NOMO-1 (cell line): ENCODE measurements around the gene AKNAD1.

Experiments used
- DNase-seq, 2 experiments: peaks; one replicate each; lab custom pipeline; 2025; ENCODE audit not compliant: unreplicated experiment in 2 of 2; lab: John Stamatoyannopoulos, UW

Gene AKNAD1, protein sequence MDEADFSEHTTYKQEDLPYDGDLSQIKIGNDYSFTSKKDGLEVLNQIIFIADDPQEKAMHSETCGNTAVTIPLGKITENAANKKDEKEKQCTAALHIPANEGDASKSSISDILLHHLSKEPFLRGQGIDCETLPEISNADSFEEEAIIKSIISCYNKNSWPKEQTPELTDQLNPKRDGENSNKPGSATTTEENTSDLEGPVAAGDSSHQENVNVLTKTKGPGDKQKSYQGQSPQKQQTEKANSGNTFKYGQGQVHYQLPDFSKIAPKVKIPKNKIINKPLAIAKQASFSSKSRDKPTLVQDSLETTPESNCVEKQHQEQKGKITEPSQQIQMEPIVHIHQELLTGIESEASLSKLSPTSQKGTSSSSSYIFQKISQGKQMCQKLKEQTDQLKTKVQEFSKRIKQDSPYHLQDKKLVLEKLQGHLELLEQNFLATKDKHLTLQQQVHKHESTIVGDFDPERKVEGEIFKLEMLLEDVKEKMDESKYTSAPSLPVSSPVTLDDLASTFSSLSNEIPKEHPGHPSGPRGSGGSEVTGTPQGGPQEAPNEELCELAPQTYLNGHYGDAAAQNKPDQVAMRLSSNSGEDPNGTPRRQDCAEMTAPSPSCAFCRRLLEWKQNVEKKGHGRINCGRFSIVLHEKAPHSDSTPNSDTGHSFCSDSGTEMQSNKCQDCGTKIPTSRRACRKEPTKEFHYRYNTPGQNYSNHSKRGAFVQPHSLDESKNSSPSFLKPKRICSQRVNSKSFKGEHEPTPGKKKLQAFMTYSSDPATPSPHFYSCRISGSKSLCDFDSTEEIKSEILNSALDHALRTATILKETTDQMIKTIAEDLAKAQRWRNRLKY

DNA sequence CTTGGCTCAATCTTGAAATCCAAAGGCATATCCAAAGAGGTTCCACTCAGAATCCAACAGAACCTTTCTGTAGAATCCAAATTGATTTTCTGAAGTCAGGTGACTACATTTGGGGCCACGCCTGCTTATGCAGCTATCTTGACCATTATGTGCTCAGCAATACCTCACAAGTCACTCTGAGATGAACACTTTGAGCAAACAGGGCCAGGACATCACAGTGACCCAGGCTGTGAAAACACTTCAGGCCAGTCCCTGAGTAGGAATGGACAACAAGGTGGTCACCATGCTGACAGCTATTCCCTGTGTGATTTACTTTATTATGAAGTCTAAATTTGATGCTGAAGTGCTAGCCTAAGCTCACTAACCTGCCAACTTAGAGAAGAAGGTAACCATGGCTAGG, at the start of gene AKNAD1:
TSS of gene AKNAD1 (minus strand) at position 101 of the 400 bp plus-strand sequence. CDS start 4,430 bp downstream, outside the sequence.
- DNase-seq = no peak

DNA sequence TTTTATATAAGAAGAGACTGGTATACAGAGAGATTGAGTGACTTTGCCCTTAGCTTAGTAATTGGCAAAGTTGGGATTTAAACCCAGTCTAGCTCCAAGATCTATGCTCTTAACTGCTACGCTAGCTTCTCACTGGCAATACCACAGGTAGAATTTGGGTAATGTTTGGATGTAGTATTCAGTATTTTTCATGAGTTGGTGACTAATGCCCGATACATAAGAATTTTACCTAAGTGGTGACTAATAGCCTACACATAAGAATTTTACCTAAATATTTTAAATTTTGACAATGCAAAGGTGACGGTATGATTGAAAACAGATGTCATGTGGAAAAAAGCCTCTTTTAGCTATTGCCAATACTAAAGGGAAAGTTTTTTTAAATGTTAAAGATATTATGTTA, 44.2 kb upstream of the AKNAD1 start:
- no peak for DNase-seq

DNA sequence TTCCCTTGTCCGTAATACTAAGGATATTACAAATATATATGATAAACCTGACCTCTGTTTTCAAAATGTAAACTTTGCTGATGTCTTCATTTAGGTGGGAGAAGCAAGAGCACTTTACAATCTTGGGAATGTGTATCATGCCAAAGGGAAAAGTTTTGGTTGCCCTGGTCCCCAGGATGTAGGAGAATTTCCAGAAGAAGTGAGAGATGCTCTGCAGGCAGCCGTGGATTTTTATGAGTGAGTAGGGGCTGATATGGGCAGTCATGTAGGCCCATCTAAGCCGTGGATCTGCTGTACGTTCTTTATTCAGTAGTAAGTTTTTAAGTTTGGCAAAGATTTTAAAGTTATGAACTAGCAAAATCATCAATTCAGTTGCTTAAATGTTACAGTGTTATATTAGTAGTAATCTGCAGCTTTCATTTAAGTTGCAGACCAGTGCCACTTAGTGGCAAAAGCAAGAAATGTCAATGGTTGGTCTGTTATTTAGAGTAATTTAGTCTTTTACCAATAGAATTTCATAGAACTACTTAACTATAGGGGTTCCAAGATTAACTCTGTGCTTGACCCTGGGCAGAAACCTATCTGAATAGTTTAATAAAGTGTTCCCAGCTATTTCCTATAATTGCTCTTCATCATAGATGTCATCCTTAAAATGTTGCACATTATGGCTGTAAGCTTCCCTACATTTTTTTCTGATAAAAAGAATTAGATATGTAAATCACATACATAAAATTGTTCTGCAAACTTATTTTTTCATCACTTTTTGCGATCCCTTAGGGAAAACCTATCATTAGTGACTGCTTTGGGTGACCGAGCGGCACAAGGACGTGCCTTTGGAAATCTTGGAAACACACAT, 41.2 kb upstream of the AKNAD1 start:
- DNase-seq = peak; percentile 19 to 77

DNA sequence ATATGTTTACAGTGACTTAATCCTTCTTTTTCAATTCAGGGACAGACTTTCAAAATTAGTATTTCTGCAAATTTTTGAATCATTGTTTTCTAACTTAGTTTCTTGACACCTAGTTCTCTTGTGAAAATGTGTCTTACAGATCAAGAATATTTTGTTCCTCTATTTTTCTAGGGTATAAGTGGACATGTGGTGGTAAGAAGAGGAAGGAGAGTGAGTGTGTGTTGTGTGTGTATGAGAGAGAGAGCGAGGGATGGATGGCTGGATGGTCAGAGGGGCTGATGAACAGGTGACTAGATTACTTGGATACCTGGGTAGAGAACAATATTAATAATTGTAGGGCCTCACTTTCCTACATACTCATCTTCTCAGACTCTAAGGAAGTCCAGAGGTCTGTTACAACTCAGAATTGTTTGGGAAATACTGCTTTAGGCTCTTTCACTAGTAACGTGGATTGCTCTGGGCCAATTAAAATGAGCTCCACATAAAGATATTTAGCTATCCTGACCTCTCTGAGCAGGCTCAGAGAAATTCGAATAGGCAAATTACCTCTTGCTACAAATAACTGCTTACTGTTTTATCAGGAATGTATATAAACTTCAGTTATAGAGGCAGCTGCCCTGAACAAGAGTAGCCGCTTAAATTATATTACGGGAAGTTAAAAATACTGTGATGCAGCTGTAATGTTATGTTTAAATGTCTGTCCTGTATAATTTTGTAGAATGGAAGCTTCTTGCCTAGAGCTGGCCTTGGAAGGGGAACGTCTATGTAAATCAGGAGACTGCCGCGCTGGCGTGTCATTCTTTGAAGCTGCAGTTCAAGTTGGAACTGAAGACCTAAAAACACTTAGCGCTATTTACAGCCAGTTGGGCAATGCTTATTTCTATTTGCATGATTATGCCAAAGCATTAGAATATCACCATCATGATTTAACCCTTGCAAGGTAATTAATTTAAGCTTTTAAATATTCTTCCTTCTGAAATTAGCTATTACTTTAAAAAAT, 39.6 kb upstream of the AKNAD1 start:
- peak; percentile 30 to 41 for DNase-seq

DNA sequence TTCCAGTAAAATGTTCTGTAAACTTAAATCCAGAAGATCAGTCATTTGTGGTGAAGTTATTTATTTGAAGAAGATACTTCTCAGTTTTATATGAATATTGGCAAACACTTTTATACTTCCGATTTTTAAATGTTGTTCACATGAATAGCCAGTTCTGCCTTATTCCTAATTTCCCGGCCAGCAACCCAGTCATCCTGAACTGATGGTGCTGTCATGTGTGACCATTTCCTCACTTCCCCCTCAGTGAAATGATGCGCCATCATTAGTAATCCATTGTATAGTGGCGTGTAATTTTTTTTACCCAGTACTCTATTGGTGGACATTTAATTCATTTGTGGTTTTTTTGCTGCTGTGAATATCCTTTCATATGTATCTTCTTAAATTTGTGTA, 36.2 kb upstream of the AKNAD1 start:
- no peak for DNase-seq

DNA sequence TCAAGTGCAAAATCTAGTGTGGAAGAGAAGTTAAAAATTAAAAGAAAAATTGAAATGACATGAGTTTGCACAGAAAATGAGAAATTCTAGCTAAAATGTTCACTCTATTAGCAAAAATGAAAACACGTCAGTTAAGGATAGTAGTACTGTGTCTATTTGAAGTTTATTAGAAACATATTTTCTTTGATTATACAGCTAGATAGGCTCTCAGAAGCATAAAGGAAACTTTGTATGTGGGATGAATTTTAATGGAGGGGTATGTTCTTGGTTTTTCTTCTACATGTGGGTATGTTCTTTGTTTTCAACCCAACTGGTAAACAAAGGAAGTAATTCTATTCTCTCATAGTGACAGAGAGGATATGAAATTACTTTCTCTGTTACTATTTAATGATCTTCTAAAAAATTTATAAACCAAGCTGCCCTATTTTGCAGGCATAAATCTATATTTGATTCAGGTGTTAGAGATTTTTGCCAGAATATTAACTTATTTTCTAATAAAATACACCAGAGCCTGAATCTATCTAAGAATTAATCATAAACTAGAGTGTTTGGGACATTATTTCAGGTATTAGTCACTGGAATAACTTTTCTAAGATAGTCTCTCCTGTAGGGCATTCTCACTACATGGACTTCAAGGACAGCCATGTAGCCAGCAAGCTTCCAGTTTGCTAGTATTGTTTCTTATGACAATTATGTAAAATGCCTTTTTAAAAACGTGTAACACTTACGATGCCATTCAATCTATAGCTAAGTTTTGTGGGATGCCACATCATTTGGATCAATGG, 35.7 kb upstream of the AKNAD1 start:
- no peak for DNase-seq

DNA sequence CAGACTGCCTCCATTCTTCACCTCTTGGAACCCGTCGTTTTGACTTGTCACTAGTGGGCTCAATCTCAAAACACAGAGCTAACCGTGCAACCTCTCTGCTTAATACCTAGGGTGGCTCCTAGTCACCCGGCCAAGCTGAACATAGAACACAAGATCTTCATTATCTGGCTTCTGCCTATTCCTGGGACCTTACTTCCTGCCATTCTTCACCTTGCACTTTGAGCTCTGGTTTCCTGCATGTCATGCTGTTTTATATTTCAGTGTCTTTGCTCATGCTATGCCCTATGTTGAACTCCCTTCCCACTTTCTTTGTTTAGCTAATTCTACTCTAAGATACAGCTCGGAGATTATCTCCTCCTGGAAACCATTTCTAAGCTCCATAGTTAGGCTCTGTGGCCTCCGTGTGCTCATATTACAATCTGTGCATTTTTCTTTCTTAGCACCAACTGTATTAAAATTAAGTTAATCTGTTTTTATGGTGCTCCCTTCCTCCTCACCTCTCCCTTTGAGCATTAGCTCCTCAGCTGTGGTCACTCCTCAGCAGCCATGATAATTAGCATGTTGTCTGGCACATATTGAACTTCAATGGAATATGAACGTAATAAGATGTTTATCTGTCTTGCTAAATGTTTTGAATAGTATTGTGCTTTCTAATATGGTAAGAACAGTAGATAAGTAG, 33.0 kb upstream of the AKNAD1 start:
- no peak for DNase-seq

DNA sequence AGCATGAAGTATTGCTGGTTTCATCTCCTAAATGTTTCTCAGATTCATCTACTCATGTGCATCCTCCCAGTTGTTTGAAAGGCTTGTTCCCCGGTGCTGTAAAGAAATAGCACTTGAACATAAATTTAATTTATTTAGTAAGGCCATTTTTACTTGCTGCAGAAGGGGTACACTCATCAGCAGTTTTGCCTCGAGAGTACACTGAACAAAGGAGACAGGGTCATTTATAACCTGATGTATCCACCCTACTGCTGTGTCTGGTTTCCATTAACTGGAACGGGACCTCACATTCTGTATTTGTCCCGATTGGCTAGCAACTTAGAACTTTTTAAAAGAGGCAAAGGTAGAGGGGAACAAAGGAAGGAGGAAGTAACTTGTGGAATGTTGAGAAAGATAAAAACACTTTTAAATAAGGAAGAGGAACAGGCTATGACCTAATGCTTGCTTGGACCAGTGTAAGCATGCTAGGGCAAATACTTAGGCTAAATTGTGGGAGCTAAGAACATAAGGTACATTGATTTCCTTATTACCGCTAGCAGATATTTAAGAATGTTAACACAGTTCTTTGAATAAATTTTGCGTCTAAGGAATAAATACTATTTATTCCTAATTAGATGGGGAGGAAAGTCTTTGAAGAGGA, 32.2 kb upstream of the AKNAD1 start:
- peak in 1 of 2 experiments; percentile 16 for DNase-seq

DNA sequence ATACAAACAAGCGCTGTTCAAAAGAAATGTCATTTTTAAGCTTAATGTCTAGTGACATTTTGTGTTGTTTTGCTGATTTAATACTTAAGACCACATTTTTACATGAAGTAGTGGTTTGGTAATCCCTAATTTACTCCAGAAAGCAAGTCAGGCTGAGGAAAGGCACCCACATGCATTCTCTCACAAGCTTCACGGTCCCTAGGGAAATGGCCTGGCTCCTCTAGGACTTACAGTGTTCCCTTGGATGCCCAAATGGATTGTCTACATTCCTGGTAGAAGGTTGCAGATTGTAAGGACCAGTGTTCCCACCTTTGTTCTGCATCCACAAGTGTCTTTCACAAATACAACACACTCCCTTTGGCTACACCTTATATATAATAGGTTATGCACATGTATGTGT, 29.4 kb upstream of the AKNAD1 start:
- no peak for DNase-seq

DNA sequence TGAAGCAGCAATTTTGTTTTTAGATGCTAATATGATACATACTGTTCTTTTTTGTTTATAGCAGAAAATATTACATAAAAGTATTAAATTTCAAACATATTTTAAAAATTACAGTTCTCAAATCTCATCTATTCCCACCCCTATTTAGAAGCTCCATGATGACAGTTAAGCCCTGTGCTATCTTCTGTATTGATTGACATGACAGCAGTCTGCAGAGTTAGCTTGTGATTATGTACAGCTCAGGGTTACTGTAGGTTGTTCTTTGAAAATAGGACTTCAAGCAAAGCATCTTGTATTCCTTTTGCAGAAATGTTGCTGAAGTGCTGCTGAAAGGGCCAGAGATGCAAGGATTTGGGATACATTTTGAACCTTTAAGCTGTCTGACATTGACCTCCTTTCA, 28.1 kb upstream of the AKNAD1 start:
- no peak for DNase-seq

DNA sequence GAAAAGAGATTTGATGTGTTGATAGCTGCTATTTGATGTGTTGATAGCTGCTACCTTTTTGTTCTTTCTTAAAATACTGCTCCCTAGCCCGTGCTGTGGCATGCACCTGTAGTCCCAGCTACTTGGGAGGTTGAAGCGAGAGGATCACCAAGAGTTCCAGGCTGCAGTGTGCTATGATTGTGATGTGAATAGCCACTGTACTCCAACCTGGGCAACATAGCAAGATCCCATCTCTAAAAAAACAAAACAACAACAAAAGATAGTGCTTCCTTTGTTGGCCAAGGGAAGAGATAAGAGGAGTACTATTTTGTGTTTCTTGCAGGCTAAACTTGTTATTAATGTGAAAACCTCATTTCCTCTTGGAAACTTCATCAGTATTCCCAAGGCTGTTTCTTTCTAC, 25.9 kb upstream of the AKNAD1 start:
- DNase-seq = no peak

DNA sequence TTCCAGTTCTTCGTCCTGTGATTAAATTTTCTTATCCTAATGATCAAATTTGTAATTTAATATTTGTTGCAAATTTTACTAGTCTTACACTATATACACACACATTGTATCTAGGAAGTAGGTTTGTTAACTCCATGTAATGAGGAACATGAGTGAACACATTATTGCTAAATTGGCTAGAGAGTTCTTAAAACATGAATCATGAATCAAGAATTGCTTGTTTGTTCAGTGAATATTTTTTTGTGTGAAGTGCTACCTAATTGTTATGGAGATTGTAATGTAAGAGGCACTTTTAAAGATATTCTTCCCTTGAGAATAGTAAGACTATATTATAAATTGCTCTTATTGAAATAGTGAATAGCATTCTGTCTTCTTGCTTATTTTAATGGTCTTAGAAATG, 24.5 kb upstream of the AKNAD1 start:
- peak in 1 of 2 experiments; percentile 50 for DNase-seq

DNA sequence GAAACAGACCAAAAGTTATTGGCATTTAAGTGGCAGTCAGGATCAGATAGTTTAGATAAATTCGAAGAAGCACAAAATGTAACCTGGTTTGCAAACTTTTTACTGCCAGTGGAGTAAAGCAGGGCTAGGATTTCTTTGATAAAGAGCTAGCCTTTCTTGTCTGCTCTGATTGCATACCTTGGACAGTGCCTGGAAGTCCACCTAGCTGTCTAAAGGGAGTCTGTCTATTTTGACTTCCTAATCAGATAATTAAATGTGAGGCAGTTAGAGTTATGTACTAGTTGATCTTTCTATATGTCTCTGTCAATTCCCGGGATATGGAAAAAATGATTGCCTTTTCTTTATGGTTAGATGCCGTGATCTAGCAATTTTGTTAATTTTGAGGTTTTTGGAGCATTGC, 24.0 kb upstream of the AKNAD1 start:
- peak in 1 of 2 experiments; percentile 18 for DNase-seq

DNA sequence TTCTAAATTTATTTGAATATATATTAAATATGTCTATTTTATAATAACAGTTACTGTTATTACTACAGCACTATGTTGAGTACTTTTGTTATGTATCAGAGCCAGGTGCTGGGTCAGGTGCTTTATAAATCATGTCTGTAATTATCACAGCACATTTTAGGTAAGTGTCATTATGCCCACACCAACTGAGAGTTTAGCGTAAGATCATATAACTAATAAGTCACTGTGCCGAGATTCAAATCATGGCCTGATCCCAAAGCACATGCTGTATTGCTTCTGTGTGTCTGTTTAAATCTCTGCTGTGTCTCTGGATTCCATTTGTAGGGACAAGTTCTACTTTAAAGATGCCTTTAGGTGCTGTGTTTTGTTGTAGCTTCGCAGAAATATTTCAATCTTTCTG, 21.8 kb upstream of the AKNAD1 start:
- no peak for DNase-seq

DNA sequence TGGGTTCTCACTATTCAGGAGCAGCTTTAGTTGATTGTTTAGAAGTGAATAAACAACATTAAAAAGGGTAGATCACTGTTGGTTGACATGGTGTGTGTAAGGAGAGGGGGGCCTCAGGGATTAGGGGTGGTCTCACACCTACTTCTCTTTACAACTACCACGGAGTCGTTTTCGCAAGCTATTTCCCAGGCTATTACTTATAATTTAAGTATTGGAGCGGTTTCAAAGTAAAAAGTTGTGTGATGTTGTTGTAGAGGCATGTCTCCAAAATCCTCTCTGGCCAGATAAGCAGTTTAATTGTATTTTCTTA, 21.2 kb upstream of the AKNAD1 start:
- DNase-seq = no peak

DNA sequence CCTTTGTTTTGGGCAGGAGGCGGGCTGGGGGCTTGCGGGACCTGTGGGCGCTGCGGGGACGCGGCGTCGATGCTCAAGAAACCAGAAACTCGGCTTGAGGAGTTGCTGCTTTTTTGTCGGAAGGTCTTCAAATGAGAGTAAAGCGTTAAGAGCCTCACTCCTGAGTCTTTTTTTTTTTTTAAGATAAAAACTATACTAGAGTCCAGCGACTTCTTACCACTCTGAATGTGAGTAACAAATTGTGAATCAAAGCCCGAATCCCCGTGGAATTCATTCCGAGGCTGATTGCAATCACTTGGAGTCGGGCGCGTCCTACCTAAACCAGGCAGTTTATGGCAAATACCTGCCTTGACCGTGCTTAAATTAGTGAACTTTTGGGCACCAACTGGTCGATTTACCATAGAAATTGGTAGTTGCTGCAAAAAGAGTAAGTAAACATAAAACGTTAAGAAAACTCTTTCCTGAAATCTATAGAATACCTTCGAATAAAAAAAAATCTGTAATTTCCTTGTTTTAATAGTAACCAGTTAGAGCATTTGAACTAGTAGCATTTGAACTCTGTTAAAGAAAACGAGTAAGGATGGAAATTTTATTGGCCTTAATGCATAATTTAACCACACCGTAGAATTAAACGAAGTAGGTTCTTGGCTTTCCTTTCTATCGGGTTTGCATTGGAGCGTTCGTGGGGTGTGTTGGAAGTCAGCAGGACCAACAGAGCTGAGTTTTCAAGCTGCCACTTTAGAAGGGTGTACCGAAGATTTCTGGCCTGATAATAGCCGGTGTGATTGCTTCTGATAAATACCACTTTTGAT, 20.7 kb upstream of the AKNAD1 start:
- peak in 1 of 2 experiments; percentile 40 for DNase-seq

DNA sequence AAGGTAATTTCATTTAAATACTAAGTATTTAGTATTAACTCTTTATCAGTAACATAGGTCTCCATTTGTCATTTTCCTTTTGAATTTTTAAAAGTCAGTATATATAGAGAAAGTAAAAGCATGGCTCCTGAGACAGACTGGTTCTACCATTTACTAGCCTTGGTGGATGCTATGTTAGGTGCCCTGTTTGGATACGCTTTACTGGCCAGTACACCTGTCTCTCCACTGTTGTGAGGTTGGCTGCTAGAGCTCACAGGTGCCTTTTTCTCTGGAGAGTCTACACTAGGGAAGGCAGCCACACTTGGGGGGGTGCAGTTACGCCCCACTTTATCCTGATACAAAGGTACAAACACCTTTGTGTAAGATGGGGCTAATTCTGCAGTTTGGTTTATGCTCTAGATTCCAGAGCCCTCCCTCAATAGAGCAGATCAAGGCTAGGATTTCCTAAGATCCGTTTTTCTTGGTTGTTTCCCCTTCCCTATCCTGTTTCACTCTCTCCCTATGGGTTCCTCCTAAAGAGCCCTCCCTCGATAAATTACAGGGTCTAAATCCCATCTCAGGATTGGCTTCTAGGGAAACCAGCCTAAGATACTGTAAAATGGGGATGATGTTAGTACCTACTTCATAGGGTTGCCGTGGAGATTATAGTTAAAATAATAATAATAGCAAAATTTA, 14.3 kb upstream of the AKNAD1 start:
- DNase-seq = no peak
